Mucosa of descending colon (tissue), 3 donors: Measurements from ENCODE around the gene RNF20. TPM values are rescaled to one million over a fixed set of nuclear protein-coding genes. Genes with fewer than 3 reads are reported as not detected.
A peak's percentile ranks its signal among the peaks of the same experiment; 100 is the strongest.

Experiments
- ATAC-seq: fragments of 200-7000 bp; cut with Tn5 transposase; one replicate; pipeline ENCODE4 v1.9.1; 2020; ENCODE audit warnings: mild to moderate bottlenecking, moderate library complexity
- DNase-seq, 3 donors: peaks; one replicate each; pipeline ENCODE4 v3.0.0-alpha.2; 2020
- H3K36me3 ChIP-seq: fragments of 200-600 bp; one replicate; pipeline ENCODE4 v1.8.0; 2021; ENCODE audit warnings: low read depth, mild to moderate bottlenecking
- H3K4me1 ChIP-seq: fragments of 200-600 bp; one replicate; pipeline ENCODE4 v1.8.0; 2021; ENCODE audit warnings: low read depth, mild to moderate bottlenecking
- H3K4me3 ChIP-seq: fragments of 200-600 bp; one replicate; pipeline ENCODE4 v1.8.0; 2021; ENCODE audit warnings: mild to moderate bottlenecking
- H3K9me3 ChIP-seq: fragments of 200-600 bp; one replicate; pipeline ENCODE4 v1.8.0; 2021; ENCODE audit warnings: mild to moderate bottlenecking
- CTCF ChIP-seq: fragments of 200-600 bp; IDR thresholded peaks from one replicate; pipeline ENCODE4 v1.8.0; 2022; ENCODE audit warnings: antibody characterized with exemption, mild to moderate bottlenecking
- intact Hi-C, 2 donors: fragments of 100-400 bp; cut with DNase I in 1 of 2; cut with micrococcal nuclease in 1 of 2; formaldehyde crosslinking; loops; one replicate each; pipeline versions ENCODE4 v1.11.0 to v1.11.1; 2022; cut with DNase I, micrococcal nuclease
- total RNA-seq, 3 donors: library from RNA; stranded (reverse); fragmentation: NEBNext Ultra II Directional in 2 of 3; extraction: Animal tissue kit (Norgen Biotek cat#: 25700) in 2 of 3; gene quantifications; one replicate each; pipeline versions ENCODE4 v1.2.1 to v1.2.4, GENCODE V29; 2021 to 2023
- donor health status: DM: no; HTN: no; CAD: no; lungs with moderate emphysema.
- donor health status: DM: no; HTN: no; CAD: no.
- donor health status: DM: no; HTN: yes; CAD: no.

RNF20 gene
- total RNA-seq, 3 donors from 2014 or later: 37.8 to 58.9 (median 41.7) TPM

GRCh38 chr9:101572316-101572715 lies 38.7 kb downstream of the RNF20 start:
- TF ChIP-seq CTCF: no peak
- Histone ChIP-seq H3K36me3 (no peaks in the 10 kb centered on the region), H3K4me1 (no peaks in the 10 kb centered on the region), H3K4me3 (no peak overlapping the region), H3K9me3 (no peaks in the 10 kb centered on the region)
- ATAC-seq: no peak
- DNase-seq: no peak
- intact Hi-C loops: no loop called here

DNA sequence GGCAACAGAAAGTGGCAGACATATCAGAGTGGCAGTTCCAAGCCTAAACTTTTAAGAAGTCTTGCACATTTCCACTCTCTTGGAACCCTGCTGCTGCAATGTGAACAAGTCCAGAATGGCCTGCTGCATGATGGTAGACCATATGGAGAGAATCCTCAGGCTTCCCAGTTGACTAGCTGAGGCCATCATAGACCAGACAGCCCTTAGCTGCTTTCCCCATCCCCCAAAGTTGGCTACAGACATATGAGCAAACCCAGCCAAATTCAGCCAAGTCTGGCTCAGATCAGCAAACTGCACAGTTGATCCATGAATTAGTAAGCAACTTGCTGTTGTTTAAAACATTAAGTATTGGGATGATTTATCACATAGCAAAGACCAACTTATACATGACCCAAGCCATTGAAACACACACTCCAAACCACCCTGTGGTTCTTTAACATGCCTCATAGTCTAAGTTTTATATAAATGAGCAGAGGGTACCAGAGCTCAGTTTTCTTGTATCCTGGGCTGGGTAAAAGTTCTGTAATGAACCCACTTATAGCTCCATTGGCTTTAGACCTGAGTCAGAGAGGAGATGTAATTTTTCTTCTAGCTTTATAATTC lies 41.2 kb downstream of the RNF20 start:
- H3K9me3 ChIP-seq: no peaks in the 10 kb centered on the region
- H3K4me3 ChIP-seq: no peak overlapping the region
- H3K36me3 ChIP-seq: no peaks in the 10 kb centered on the region
- no peaks in the 10 kb centered on the region for H3K4me1 ChIP-seq
- intact Hi-C loops: no loop called here
- ATAC-seq (no peak), DNase-seq (no peak)
- no peak for TF ChIP-seq CTCF

GRCh38 chr9:101578378-101578777 lies 44.7 kb downstream of the RNF20 start:
- no peaks in the 10 kb centered on the region for H3K4me1 ChIP-seq
- ATAC-seq (no peak), DNase-seq (no peak)
- intact Hi-C loops: no loop called here
- no peak for TF ChIP-seq CTCF
- no peak overlapping the region for H3K4me3 ChIP-seq
- H3K36me3 ChIP-seq: no peaks in the 10 kb centered on the region
- H3K9me3 ChIP-seq: no peaks in the 10 kb centered on the region

DNA sequence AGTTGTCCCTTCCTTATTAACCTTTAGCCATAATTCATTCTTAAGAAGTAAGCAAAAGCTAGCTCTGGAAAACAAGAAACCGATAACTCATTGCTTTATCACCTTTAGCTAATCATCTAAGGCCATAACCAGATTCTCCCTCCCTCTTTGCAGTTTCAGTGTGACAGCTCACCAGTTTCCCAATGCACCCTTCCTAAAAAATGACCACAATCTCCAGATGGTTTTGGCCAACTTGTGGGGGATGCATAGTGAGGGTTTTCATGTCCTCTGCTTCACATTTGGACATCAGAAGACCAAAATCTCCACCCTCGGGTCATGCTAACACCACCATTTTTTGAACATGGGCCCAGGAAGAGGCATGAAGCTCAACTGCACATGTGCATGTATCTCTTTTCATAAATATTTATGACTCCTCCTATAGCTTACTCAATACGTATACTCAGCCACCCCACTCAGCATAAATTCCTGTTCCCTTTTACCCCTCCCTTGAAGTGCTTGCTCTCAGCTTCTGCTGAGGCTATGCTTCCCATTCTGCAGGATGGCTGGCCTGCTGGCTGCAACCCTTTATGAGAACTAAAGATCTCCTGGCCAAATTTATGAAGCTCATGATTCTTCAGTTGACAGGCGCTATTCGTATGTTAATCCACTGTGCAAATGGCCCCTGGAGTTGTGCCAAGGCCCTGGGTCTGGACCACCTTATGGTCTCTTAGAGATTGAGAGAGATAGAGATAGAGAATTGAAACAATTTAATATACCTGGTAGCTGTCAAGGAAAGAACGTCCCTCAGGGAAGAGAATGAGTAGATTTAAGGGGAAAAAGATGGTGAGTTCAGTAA lies 46.3 kb downstream of the RNF20 start:
- intact Hi-C loops: no loop called here
- ATAC-seq: peak; percentile 25

GRCh38 chr9:101582553-101582952 lies 48.9 kb downstream of the RNF20 start:
- intact Hi-C loops: no loop called here
- DNase-seq (no peak), ATAC-seq (peak; percentile 57)
- Histone ChIP-seq H3K36me3 (no peaks in the 10 kb centered on the region), H3K4me1 (no peaks in the 10 kb centered on the region), H3K9me3 (no peaks in the 10 kb centered on the region), H3K4me3 (no peak overlapping the region)
- no peak for TF ChIP-seq CTCF

More for the DNA sequence above, 46.3 kb downstream of the RNF20 start:
- no peak for DNase-seq
- no peak for TF ChIP-seq CTCF
- Histone ChIP-seq H3K36me3 (no peaks in the 10 kb centered on the region), H3K4me1 (no peaks in the 10 kb centered on the region), H3K9me3 (no peaks in the 10 kb centered on the region), H3K4me3 (no peak overlapping the region)
